NCI-H2227 treated with DMSO at 0.1 percent for 48 hours (cell line): ENCODE results near the gene ADAP1.
"Not testable (repeated sequence)": the region's sequence is repeated elsewhere in the genome, so short reads cannot be mapped to it uniquely, and the experiment has no call there.

Experiments
- DNase-seq: peaks from one replicate; lab custom pipeline; 2025; lab: John Stamatoyannopoulos, UW

ADAP1 gene

DNA sequence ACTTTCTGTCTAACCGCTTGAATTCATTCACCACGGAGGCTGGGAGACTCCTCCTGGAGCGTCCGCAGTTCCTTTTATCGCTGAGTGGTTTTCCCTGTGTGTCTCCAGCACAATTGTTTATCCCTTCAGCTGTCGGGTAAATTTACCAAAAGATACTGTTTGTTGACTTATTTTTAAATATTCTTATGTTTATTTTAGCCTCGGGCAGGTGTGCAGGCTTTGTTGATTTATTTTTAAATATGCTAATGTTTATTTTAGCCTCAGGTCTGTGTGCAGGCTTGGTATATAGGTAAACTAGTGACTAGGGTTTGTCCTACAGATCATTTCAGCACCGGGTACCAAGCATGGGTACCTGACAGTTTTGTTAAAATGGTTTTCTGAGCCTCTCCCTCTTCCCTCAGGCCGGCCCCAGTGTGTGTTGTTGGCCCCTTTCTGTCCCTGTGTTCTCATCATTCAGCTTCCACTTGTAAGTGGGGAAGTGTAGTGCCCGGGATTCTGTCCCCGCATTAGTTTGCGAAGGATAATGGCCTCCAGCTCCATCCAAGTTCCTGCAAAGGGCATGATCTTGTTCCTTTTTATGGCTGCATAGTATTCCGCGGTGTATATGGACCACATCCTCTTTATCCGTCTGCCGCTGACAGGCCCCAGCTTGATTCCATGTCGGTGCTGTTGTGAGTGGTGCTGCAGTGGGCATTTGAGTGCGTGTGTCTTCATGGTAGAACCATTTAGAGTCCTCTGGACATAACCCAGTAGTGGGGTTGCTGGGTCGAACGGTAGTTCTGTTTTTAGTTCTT is 72.8 kb downstream of the ADAP1 start:
- no peak for DNase-seq

DNA sequence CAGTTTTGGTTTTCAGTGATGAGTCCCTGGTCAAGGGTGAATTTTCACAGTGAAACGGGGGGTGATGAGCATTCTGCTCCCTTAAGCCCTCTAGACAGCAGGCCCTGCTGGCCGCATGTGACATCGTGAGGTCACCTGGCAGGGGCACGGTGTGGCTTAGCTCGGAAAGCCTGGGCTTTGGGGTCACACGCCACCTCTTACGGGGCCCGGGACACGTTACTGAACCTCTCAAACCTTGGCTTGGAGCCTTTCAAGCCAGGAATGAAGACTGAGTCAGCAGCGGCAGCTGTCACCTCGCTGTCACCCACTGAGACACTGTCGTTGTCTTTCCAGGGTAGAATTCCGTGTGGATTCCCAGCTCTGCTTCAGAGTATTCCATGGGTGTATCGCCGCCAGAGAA is 74.0 kb downstream of the ADAP1 start:
- no peak for DNase-seq

- DNase-seq: no peak
Measured at GRCh38 chr7:879706-880105, 74.8 kb downstream of the ADAP1 start.

- no peak for DNase-seq
Measured at GRCh38 chr7:879093-879492, 75.4 kb downstream of the ADAP1 start.

GRCh38 chr7:877312-878232 is 76.9 kb downstream of the ADAP1 start:
- DNase-seq: no peak

DNA sequence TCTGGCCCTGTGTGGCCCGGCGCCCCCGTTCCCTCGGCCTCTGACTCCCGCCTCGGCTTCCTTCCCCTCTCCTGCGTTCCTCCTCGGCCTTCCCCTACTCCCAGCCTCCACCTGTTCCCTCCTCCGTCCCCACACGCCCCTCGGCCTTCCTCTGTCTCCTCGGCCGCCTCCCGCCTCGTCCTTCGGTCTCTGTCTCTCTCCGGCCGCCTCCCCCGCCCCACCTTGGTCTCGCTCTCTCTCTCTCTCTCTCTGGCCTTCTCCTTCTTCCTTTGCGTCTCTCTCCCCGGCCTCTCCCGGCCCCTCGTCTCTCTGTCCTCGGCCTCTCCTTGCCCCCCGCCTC is 77.5 kb downstream of the ADAP1 start:
- DNase-seq: no peak

- peak; percentile 86 for DNase-seq
Measured at GRCh38 chr7:876077-876971, 78.2 kb downstream of the ADAP1 start, which contains the start of gene GET4. GET4 (plus strand) TSS chr7:876554; CDS start chr7:876646, 92 bp downstream.

DNA sequence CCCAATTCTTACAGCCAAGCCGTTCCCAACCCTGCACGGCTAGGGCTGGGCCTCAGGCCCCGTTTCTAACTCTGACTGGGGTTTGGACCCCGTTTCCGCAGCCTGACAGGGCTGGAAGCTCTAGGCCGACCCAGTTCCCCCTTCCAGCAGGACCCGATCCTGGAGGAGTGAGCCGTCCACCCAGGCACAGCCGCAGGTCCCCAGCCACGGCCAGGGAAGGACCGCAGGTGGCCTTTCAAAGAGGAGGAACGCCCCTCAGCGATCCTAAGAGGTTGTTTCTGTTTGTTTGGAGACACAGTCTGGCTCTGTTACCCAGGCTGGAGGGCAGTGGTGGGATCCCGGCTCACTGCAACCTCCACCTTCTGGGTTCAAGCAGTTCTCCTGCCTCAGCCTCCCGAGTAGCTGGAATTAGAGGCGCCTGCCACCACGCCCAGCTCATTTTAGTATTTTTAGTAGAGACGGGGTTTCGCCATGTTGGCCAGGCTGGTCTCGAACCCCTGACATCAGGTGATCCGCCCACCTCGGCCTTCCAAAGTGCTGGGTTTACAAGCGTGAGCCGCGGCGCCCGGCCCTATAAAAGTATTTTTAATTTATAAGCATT is 78.9 kb downstream of the ADAP1 start:
- no peak for DNase-seq

DNA sequence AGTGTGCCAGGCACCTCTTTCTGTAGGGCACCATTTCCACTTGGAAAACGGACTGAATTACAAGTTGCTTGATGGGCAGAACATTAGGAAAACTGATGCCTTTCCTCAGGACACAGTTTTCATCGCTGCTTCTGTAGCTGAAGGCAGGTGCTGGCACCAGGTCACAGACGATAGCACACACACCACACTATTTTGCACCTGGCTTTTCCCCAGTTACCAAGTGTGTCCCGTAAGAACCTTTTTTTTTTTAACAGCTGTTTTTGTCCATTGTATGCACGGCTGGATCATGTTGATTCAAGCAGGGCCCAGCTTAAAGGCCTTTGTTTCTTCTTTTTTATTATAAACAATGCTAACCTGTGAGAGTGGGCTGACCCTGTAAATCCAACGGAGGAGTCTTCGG is 79.4 kb downstream of the ADAP1 start:
- DNase-seq: no peak

DNA sequence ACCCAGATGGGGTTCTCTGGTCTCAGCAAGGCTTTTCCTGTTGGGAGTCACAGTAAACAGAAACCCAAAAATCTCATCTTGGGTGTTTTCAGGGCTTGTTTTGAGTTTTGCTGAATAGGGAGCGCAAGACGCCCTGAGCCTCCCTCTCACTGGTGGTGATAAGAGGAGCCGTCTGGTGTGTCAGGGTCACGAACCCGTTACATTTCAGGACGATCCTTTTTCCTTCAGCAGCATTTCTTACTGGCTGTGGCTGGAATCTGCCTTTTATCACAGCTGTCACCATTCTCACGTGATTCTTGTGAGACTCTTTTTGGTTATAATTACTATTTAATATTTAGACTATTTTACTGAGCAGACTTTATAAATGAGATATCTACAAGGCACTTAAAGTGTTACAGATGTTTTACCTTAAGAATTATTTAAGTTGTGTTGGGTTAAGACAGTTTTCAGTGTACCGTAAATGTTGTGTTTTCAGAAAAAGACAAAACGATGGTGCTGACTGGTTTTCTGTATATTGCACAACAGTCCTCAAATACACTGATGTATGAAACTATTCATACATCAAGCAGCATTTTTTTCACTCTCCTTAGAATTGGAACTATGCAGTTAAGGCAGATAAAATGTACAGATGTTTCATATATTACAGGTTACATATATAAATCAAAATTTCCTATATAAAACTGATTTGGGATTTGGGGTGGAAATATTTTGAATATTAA is 80.3 kb downstream of the ADAP1 start:
- no peak for DNase-seq

DNA sequence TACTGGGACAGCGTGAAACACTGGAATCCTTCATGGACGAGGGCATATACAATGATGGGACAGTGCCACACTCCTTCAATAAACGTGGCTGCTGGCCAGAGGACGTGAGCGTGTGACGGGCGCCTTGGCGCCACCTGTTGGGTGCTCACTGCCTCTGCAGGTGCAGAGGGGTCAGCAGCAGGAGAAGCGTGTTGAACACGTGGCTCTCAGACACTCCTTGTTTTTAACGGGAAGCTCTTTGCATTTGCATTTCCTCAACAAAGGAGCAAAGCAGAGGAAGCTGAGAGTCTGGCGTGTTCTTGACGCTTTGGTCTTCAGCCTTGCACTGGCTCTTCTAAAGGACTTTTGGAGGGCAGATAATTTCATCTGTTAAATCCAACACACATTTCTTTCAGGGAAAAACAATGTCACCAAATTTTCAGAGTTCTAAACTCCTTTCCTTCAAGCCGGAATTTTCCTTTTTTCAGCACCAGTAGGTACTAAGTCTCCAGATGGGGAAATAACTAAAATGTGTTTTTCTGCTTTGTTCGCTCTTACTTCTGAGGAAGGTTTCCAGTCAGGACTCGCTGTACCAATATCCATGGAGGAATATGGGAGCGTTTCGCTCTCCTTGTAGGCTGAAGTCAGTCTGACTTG is 81.0 kb downstream of the ADAP1 start:
- DNase-seq: peak; percentile 24

DNA sequence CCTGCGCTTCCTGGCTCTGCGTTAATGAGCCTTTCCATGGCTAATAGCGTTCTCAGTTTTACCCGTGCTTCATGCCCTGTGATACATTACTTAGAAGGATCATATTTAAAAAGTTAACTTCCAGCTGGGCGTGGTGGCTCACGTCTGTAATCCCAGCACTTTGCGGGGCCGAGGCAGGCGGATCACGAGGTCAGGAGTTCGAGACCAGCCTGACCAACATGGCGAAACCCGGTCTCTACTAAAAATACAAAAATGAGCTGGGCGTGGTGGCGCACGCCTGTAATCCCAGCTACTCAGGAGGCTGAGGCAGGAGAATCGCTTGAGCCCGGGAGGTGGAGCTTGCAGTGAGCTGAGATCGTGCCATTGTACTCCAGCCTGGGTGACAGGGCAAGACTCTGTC is 81.8 kb downstream of the ADAP1 start:
- not testable (repeated sequence) for DNase-seq

- no peak for DNase-seq
Measured at GRCh38 chr7:871900-872537, 82.5 kb downstream of the ADAP1 start.

- no peak for DNase-seq
Measured at GRCh38 chr7:869348-869747, 85.1 kb downstream of the ADAP1 start.

DNA sequence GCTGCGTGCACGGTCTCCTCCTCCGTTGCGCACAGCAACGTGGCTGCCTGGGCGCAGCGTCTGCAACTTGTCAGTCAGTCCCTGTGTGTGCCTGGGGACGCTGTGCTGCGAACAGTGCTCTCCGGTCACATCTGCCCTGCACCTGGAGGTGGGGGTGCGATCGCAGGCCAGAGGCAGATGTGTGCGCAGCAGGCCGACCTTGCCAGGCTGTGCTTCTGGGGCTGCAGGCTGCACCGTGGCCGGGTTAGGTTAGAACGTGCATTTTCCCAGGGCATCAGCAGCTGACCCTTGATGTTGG is 86.3 kb downstream of the ADAP1 start:
- DNase-seq: no peak

- DNase-seq: no peak
Measured at GRCh38 chr7:867406-868188, 86.9 kb downstream of the ADAP1 start.

DNA sequence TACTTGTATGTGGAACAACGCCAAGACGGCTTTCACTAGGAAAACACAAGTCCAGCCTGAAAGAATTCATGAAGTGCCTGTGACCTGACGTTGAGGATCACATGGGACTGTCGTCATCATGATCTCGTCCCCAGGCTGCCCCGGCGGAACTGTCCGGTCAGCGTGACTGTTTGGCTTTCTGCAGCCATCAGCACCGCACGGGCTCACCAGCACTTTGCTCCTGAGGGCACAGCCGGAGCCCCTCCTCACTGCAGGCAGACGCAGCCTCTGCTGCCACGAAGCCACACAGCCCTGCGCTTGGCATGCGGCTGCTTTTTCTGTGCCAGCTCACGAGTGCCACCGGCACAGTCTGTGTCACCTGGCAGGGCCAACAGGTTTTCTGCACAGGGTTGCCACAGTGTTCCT is 87.5 kb downstream of the ADAP1 start:
- no peak for DNase-seq

GRCh38 chr7:865921-866320 is 88.6 kb downstream of the ADAP1 start:
- DNase-seq: no peak

- DNase-seq: no peak
Measured at GRCh38 chr7:863106-863505, 91.4 kb downstream of the ADAP1 start.
